HepG2 (cell line): Measurements from ENCODE around the gene NAT14. TPM values are rescaled to one million over a fixed set of nuclear protein-coding genes. Genes with fewer than 3 reads are reported as not detected.
A peak's percentile ranks its signal among the peaks of the same experiment; 100 is the strongest.

Experiments used
- CREB1 ChIP-seq, 2 experiments: fragments of 450-650 bp in 1 of 2; IDR thresholded peaks; 2 replicates each; pipeline ENCODE4 v1.6.1; 2016 to 2017; ENCODE audit warnings: control low read depth in 1 of 2, mild to moderate bottlenecking in 1 of 2, missing compliant biosample characterization in 1 of 2, missing genetic modification characterization in 1 of 2
- CREB3 ChIP-seq: sonication (generic); formaldehyde crosslinking; IDR thresholded peaks from 2 replicates; pipeline ENCODE4 v1.5.0; 2020; ENCODE audit warnings: missing genetic modification reagents
- EHMT2 ChIP-seq: fragments of 200-600 bp; sonication (generic); IDR thresholded peaks from 2 replicates; pipeline ENCODE4 v1.7.0; 2017; ENCODE audit warnings: antibody characterized with exemption, low read depth, low read length, borderline replicate concordance
- FIP1L1 ChIP-seq: fragments of 200-400 bp; formaldehyde crosslinking; IDR thresholded peaks from 2 replicates; pipeline ENCODE4 v1.6.1; 2018; ENCODE audit warnings: low read depth, mild to moderate bottlenecking, low read length, moderate library complexity, borderline replicate concordance; ENCODE audit not compliant: insufficient read depth
- HOXA7 ChIP-seq: sonication (generic); formaldehyde crosslinking; IDR thresholded peaks from 2 replicates; pipeline ENCODE4 v1.8.1; 2022; ENCODE audit warnings: mild to moderate bottlenecking, missing genetic modification reagents, moderate library complexity
- IRF2 ChIP-seq: IDR thresholded peaks from 2 replicates; pipeline ENCODE4 v1.6.1; 2018; ENCODE audit warnings: missing genetic modification reagents, missing compliant biosample characterization
- IRX3 ChIP-seq: sonication (generic); formaldehyde crosslinking; IDR thresholded peaks from 2 replicates; pipeline ENCODE4 v1.8.1; 2023; ENCODE audit warnings: mild to moderate bottlenecking, low read depth, missing genetic modification reagents, borderline replicate concordance
- MED13 ChIP-seq: sonication (generic); formaldehyde crosslinking; IDR thresholded peaks from 2 replicates; pipeline ENCODE4 v1.5.0; 2020; ENCODE audit warnings: missing genetic modification reagents
- XBP1 ChIP-seq: sonication (generic); formaldehyde crosslinking; IDR thresholded peaks from 2 replicates; pipeline ENCODE4 v1.5.0; 2020; ENCODE audit warnings: missing genetic modification reagents
- XRCC5 ChIP-seq: fragments of 200-400 bp; formaldehyde crosslinking; optimal IDR thresholded peaks from 2 replicates; pipeline ENCODE3; 2017; ENCODE audit warnings: mild to moderate bottlenecking, low read length
- ZMYM2 ChIP-seq: sonication (generic); formaldehyde crosslinking; IDR thresholded peaks from 2 replicates; pipeline ENCODE4 v1.8.0; 2022; ENCODE audit warnings: mild to moderate bottlenecking, missing genetic modification reagents
- ZNF432 ChIP-seq: sonication (generic); formaldehyde crosslinking; IDR thresholded peaks from 2 replicates; pipeline ENCODE4 v1.5.0; 2020; ENCODE audit warnings: missing genetic modification reagents, mild to moderate bottlenecking, borderline replicate concordance
- ZNF605 ChIP-seq: sonication (generic); formaldehyde crosslinking; IDR thresholded peaks from 2 replicates; pipeline ENCODE4 v1.8.0; 2022; ENCODE audit warnings: mild to moderate bottlenecking, missing genetic modification reagents
- ZNF800 ChIP-seq: sonication (generic); formaldehyde crosslinking; IDR thresholded peaks from 2 replicates; pipeline ENCODE4 v1.4.0; 2020; ENCODE audit warnings: missing genetic modification reagents
- ZZZ3 ChIP-seq: sonication (generic); formaldehyde crosslinking; IDR thresholded peaks from 2 replicates; pipeline ENCODE4 v1.4.0; 2020; ENCODE audit warnings: missing genetic modification reagents, mild to moderate bottlenecking, borderline replicate concordance
- polyA plus RNA-seq, 8 experiments: library from polyadenylated mRNA; depleted of rRNA in 3 of 8; stranded (reverse) in 7 of 8; unstranded in 1 of 8; fragments of >200 nt; fragmentation: Illumina TruSeq in 4 of 8; extraction: Trizol in 4 of 8; gene quantifications; 2 replicates each; pipeline versions ENCODE4 v1.2.1 to v1.2.3, GENCODE V29; 2011 to 2016; ENCODE audit warnings: low read depth in 4 of 8, missing spikeins in 1 of 8, mixed read lengths in 1 of 8; ENCODE audit not compliant: insufficient read depth in 1 of 8
- total RNA-seq, 5 experiments: library from RNA; depleted of rRNA; stranded (reverse); fragments of >200 nt; fragmentation: Illumina TruSeq; extraction: Trizol; gene quantifications; 2 replicates each; pipeline ENCODE4 v1.2.3, GENCODE V29; 2016; ENCODE audit warnings: low read depth in 1 of 5
- TF ChIP-seq, protein P1 (sequence below): sonication (generic); formaldehyde crosslinking; IDR thresholded peaks from 2 replicates; pipeline ENCODE4 v1.4.0; 2020; ENCODE audit warnings: missing genetic modification reagents
- TF ChIP-seq, protein P2 (sequence below): sonication (generic); formaldehyde crosslinking; IDR thresholded peaks from 2 replicates; pipeline ENCODE4 v1.8.0; 2022; ENCODE audit warnings: mild to moderate bottlenecking, missing genetic modification reagents
- TF ChIP-seq, protein P3 (sequence below): sonication (generic); formaldehyde crosslinking; IDR thresholded peaks from 2 replicates; pipeline ENCODE4 v1.4.0; 2020; ENCODE audit warnings: missing genetic modification reagents
- TF ChIP-seq, protein P4 (sequence below): IDR thresholded peaks from 2 replicates; pipeline ENCODE4 v1.6.1; 2016; ENCODE audit warnings: low read depth, borderline replicate concordance

The NAT14 gene
- total and polyA plus RNA-seq, 2 of the 13 experiments (the other 11 are each of a cell fraction or from before 2014, with no cell fraction given): 20.7 to 22.3 TPM

DNA sequence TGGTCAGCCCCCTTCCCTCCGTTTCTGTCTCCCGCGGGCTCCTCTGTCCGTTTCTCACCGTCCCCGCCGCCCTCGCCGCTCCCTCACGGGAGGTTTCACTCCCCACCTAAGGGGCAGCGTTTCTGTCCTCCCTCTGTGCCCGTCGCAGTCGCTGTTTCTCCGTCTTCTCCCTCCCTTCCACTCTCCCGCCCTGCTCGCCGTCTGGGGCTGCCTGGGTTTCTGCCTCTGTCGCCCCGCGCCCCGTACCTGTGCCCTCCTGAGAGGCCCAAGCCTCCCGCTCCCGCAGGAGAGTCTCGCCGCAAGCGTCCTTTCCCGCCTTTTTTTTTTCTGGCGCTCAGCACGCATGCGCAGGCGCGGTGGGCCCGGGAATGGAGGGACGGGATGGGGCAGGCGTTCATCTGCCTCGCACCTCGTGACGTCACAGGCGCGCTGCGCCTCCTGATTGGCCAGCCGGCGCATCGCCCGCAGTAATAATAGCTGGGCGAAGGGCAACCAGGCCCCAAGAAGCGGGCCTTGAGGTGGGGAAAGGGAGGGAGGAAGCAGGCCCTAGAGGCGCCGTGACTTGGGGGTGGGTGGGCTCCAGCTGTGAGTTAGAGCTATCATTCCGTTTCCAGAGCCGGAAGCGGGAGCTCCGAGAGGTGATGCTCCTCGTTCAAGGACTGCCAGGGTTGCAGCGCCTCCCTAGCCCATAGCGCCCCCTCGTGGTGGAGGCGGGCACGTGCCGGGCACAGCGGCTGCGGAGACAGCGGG, 18.7 kb downstream of the NAT14 start (continued):
- TF ChIP-seq ZNF800 (no peak), XRCC5 (peak; percentile 47), ZNF432 (no peak), XBP1 (CRISPR knock-in tag) (no peak), IRX3 (no peak), EHMT2 (no peak), ZNF605 (CRISPR knock-in tag) (peak; percentile 22; the same call in 1 of the 2 replicates), CREB3 (CRISPR knock-in tag) (no peak), ZZZ3 (CRISPR knock-in tag) (no peak), CREB1 (IDR thresholded peaks at IDR 0.05) (peak; percentile 99), CREB1 (CRISPR knock-in tag; IDR thresholded peaks at IDR 0.05) (peak; percentile 98), ZMYM2 (CRISPR knock-in tag) (no peak), HOXA7 (no peak), FIP1L1 (no peak), IRF2 (CRISPR knock-in tag) (no peak; the same call in 1 of the 2 replicates), MED13 (CRISPR knock-in tag) (no peak)
- TF ChIP-seq, protein P1, sequence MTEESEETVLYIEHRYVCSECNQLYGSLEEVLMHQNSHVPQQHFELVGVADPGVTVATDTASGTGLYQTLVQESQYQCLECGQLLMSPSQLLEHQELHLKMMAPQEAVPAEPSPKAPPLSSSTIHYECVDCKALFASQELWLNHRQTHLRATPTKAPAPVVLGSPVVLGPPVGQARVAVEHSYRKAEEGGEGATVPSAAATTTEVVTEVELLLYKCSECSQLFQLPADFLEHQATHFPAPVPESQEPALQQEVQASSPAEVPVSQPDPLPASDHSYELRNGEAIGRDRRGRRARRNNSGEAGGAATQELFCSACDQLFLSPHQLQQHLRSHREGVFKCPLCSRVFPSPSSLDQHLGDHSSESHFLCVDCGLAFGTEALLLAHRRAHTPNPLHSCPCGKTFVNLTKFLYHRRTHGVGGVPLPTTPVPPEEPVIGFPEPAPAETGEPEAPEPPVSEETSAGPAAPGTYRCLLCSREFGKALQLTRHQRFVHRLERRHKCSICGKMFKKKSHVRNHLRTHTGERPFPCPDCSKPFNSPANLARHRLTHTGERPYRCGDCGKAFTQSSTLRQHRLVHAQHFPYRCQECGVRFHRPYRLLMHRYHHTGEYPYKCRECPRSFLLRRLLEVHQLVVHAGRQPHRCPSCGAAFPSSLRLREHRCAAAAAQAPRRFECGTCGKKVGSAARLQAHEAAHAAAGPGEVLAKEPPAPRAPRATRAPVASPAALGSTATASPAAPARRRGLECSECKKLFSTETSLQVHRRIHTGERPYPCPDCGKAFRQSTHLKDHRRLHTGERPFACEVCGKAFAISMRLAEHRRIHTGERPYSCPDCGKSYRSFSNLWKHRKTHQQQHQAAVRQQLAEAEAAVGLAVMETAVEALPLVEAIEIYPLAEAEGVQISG: peak; percentile 70; the same call in 1 of the 2 replicates
- TF ChIP-seq, protein P2, sequence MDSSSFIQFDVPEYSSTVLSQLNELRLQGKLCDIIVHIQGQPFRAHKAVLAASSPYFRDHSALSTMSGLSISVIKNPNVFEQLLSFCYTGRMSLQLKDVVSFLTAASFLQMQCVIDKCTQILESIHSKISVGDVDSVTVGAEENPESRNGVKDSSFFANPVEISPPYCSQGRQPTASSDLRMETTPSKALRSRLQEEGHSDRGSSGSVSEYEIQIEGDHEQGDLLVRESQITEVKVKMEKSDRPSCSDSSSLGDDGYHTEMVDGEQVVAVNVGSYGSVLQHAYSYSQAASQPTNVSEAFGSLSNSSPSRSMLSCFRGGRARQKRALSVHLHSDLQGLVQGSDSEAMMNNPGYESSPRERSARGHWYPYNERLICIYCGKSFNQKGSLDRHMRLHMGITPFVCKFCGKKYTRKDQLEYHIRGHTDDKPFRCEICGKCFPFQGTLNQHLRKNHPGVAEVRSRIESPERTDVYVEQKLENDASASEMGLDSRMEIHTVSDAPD (CRISPR knock-in tag): no peak
- TF ChIP-seq, protein P3, sequence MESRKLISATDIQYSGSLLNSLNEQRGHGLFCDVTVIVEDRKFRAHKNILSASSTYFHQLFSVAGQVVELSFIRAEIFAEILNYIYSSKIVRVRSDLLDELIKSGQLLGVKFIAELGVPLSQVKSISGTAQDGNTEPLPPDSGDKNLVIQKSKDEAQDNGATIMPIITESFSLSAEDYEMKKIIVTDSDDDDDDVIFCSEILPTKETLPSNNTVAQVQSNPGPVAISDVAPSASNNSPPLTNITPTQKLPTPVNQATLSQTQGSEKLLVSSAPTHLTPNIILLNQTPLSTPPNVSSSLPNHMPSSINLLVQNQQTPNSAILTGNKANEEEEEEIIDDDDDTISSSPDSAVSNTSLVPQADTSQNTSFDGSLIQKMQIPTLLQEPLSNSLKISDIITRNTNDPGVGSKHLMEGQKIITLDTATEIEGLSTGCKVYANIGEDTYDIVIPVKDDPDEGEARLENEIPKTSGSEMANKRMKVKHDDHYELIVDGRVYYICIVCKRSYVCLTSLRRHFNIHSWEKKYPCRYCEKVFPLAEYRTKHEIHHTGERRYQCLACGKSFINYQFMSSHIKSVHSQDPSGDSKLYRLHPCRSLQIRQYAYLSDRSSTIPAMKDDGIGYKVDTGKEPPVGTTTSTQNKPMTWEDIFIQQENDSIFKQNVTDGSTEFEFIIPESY (CRISPR knock-in tag): no peak; the same call in 1 of the 2 replicates
- TF ChIP-seq, protein P4, sequence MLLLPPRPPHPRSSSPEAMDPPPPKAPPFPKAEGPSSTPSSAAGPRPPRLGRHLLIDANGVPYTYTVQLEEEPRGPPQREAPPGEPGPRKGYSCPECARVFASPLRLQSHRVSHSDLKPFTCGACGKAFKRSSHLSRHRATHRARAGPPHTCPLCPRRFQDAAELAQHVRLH (CRISPR knock-in tag): no peak
